ENCODE data around the gene TNF.
A peak's percentile ranks its signal among the peaks of the same experiment; 100 is the strongest.
"Not testable (repeated sequence)": the region's sequence is repeated elsewhere in the genome, so short reads cannot be mapped to it uniquely, and the experiment has no call there.

TNF gene

DNA sequence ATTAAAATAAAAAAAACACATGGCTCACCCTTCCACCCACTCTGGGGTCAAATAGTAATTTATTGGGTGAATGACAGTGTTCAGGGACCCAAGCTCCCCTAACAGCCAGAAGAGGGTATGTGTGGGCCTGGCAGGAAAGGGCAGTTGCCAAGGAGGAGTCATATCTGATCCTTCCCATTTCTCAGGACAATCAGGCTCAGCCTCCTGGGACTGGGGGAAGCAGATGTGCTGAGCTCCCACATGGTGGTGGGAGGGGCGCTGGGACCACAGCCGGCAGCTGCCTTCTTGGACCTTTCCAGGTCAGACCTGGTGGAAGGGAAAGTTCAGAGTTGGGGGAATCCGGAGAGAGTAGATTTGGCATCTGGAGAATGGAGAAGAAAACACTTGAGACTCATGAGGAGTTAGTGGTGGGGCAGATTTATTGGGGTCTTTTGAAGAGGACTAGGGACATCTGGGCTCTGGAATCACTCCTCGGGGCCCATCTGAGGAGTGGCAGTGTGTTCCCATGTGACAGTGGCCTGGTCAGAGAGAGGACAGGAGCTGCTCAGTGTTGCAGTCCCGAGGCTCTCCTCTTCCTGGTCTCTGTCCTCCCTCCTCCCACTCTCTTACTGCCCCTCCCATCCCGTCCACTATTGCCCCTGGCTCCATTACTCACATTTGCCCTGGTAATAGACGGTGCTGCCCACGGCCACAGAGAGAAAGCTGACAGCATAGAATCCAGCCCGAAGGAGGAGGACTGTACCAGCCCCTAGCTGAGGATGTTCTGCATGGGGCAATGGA lies 13.7 kb downstream of the TNF start:
- no peak for DNase-seq

GRCh38 chr6:31590691-31591090 lies 15.3 kb downstream of the TNF start:
- DNase-seq, result not testable (repeated sequence)

GRCh38 chr6:31592396-31592771 lies 17.0 kb downstream of the TNF start:
- no peak for DNase-seq

DNA sequence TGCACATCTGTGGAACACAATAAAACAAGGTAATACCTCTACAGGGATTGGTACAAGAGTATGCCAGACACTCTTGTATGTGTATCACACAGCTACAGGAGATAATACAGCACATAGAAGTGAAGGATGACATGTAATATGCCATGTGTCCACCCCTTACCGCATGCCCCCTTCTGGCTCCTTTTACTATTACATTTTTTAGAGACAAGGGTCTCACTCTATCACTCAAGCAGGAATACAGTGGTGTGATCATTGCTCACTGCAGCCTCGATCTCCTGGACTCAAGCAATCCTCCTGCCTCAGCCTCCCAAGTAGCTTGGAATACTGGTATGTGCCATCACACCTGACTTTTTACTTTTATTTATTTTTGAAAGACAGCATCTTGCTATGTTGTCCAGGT lies 21.6 kb downstream of the TNF start:
- DNase-seq, result no peak

DNA sequence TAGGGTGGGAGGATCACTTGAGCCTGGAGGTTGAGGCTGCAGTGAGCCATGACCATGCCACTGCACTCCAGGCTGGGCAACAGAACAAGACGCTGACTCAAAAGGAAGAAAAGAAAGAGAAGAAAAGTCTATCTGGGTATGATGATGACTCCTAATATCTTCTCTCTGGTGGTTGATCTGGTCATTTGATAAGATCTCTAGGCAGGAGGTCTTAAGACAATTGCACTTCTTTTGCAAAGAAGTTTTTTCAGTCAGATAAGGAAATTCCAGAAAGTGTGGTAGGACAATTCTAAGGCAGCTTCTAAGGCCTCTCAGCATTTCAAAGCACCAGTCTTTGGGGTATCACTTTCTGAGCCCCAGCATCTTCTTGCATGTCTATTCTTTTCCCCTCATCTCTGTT lies 32.0 kb downstream of the TNF start:
- no peak for DNase-seq

GRCh38 chr6:31609519-31610406 lies 34.4 kb downstream of the TNF start:
- no peak for DNase-seq

DNA sequence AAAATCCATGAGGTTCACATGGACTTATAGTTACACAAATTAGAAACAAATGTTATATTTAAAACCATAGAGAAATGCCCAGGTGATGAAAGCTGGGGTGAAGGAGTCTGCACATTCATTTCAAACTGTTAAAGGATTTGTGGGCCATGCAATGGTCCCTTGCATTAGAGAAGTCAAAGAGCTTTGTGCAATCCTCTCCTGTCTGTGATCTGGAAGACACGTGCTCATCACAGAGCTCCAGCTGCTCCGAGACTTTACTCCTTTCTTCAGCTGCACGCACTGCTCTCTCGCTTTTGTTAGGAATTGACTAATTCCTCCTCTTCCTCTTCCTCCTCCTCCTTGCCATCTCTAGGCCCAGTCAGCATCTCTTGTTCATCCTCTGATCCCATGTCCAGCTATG lies 35.6 kb downstream of the TNF start:
- no peak for DNase-seq

DNA sequence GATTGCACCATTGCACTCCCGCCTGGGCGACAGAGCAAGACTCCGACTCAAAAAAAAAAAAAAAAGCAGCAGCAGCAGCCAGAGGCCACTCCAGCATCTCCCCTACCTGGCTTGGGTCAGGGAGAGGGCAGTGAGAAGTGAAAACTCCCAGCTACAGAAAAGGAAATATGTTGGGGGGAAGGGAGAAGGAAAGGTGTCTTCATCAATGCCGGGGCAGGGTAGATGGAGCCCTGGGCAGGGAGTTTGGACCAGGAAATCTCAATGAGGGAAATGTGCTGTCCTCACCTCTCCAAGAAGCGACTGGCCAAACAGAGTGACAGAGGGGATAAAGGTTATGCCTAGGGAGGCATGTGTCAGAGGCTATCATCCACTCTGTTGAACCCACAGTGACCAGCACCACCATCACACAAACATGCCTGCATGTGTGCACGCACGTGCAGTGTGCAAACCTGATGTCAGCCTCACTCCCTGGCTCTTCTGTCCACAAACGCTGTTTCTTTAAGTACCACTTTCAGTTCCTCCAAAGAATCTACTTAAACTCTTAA lies 38.8 kb downstream of the TNF start:
- DNase-seq, result no peak

- DNase-seq, result no peak
Observed at GRCh38 chr6:31614684-31615578, 39.6 kb downstream of the TNF start, which contains the start of gene AIF1. AIF1 (plus strand) TSS chr6:31615234; CDS start chr6:31615330, 96 bp downstream.

DNA sequence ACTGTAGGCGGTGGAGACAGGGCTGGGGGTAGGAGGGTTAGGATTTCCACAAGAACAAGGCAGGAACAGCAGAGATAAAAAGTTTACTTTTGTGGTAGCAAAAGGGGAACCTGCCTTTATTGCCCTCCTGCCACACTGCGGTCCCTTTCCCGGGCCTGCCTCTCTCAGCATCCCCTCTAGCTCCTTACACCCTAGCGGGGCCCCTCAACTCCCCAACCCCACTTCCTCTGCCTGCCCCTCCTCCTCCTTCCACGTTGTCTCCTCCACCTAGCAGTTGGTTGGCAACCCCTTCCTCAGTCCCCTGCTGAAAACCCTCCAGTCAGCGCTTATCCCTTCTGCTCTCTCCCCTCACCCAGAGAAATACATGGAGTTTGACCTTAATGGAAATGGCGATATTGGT lies 40.4 kb downstream of the TNF start:
- DNase-seq, result no peak

GRCh38 chr6:31617010-31617409 lies 41.6 kb downstream of the TNF start:
- no peak for DNase-seq

DNA sequence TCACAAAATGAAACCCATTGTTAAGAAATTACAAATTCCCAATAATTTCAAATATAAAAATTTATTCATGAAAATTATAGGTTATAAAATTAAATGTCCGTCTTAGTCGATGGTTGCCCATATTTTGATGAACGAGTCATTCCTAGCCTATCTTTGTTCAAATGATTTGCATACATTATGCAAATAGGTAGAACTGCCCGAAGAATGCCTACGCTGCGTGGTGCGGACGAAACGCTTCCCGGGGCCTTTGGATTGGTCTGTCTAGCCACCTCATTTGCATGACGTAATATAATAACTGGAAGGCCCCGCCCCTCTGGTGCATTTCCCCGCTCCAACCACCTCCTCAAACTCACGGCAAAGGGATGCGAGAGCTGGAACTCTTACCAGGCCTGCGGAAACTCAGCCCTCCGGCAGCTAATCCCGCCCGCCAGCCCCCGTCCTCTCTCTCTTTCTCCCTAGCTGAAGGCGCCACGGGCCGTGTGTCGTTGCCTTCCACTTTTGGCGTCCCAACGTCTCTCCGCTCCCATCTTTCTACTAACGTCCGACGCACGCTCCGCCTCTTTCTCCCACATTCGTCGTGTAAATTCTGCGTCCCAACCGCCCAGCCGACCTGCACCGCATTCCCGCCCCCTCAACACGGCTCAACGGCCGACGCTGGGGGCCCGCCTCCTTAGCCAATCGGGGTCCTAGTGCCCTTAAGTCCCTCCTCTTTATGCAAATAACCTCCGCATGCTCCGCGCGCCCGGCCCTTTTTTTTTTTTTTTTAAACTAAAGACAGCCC lies 44.6 kb downstream of the TNF start:
- peak; percentile 90 for DNase-seq

GRCh38 chr6:31620586-31621319 lies 45.4 kb downstream of the TNF start, which contains the start of gene PRRC2A:
PRRC2A (plus strand) TSS chr6:31620715; CDS start chr6:31622790, 2,075 bp downstream.
- DNase-seq, result peak; percentile 88

DNA sequence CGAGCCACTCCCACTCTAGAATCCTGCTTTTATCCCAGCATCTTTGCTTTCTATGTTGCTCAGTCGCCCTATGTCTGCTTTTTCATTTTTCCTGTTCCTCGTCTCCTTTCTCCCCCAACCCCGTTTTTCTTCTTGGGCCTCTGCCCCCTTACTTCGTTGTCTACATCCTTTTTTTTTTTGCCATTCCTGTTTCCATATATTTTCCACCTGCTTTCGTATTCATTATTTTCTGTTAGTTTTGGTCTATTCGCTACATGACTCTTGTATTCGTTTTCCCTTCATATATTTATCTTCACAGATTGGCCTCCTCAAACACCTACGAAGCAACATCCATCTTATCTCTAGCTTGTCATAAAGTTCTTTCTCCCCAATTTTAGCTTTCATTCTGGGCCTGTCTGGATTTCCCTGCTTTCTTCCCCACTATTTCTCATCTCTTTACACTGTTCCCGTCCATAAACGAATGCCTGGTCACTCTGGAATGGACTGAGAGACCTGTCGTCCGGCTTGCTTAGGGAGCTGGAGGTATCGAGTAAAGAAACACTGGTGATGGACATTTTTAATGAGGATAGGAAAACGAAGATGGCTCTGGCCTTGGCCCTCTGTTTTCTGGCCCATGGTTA lies 46.1 kb downstream of the TNF start:
- DNase-seq, result no peak

DNA sequence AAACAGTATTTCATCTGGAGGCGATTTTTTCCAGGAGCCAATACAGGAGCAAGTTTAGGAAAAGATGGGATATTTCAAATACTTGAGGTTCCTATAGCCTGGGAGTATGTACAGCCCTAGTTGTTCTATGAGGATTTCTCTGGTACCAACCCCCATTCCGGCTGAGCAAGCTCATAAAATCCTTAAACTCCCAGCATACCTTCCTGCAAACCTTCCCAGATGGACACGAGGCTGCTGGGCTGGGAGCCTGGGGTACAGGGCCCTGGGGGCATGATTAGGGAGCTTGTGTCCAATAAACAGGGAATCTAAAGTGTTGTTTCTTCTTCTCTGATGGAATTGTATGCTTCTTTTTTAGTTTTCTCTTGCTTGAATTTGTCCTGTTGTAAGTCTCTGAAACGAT lies 46.6 kb downstream of the TNF start:
- no peak for DNase-seq

GRCh38 chr6:31622684-31623091 lies 47.3 kb downstream of the TNF start:
- DNase-seq, result no peak

GRCh38 chr6:31624070-31624469 lies 48.7 kb downstream of the TNF start:
- DNase-seq, result no peak

GRCh38 chr6:31626952-31627351 lies 51.6 kb downstream of the TNF start:
- no peak for DNase-seq

- DNase-seq, result no peak
Observed at GRCh38 chr6:31627690-31628287, 52.4 kb downstream of the TNF start.
